IPS-18a (cell line): ENCODE results near the gene GALNTL6.

ENCODE experiments used
- H3K27ac ChIP-seq: one replicate; pipeline ENCODE4 v1.5.1; 2013; ENCODE audit warnings: low read length
- H3K27me3 ChIP-seq: one replicate; pipeline ENCODE4 v1.6.1; 2013; ENCODE audit warnings: mild to moderate bottlenecking, low read length; ENCODE audit not compliant: control insufficient read depth, insufficient read depth
- H3K36me3 ChIP-seq: one replicate; pipeline ENCODE4 v1.6.1; 2013; ENCODE audit warnings: low read depth, low read length; ENCODE audit not compliant: control insufficient read depth
- H3K4me1 ChIP-seq: one replicate; pipeline ENCODE4 v1.6.1; 2013; ENCODE audit warnings: low read depth, low read length; ENCODE audit not compliant: control insufficient read depth
- H3K4me3 ChIP-seq: one replicate; pipeline ENCODE4 v1.5.1; 2013; ENCODE audit warnings: low read length
- H3K9ac ChIP-seq: one replicate; pipeline ENCODE4 v1.6.1; 2013; ENCODE audit warnings: mild to moderate bottlenecking, low read length, moderate library complexity
- H3K9me3 ChIP-seq: one replicate; pipeline ENCODE4 v1.6.1; 2013; ENCODE audit warnings: low read depth, low read length; ENCODE audit not compliant: control insufficient read depth

The GALNTL6 gene

GRCh38 chr4:172982151-172982590, 1169.0 kb downstream of the GALNTL6 start:
- no peaks in the 10 kb centered on the region for H3K27me3 ChIP-seq
- peaks cover 22% of the 10 kb centered on the region for H3K4me1 ChIP-seq
- no peak overlapping the region for H3K9ac ChIP-seq
- H3K9me3 ChIP-seq: no peaks in the 10 kb centered on the region
- H3K4me3 ChIP-seq: no peak overlapping the region
- no peak overlapping the region for H3K27ac ChIP-seq
- no peaks in the 10 kb centered on the region for H3K36me3 ChIP-seq

GRCh38 chr4:172983014-172983413, 1169.8 kb downstream of the GALNTL6 start:
- H3K27ac ChIP-seq: no peak overlapping the region
- H3K4me3 ChIP-seq: no peak overlapping the region
- H3K36me3 ChIP-seq: no peaks in the 10 kb centered on the region
- no peak overlapping the region for H3K9ac ChIP-seq
- H3K4me1 ChIP-seq: peaks cover 22% of the 10 kb centered on the region
- no peaks in the 10 kb centered on the region for H3K27me3 ChIP-seq
- H3K9me3 ChIP-seq: no peaks in the 10 kb centered on the region

GRCh38 chr4:172983631-172984030, 1170.4 kb downstream of the GALNTL6 start:
- no peak overlapping the region for H3K4me3 ChIP-seq
- peaks cover 22% of the 10 kb centered on the region for H3K4me1 ChIP-seq
- H3K27ac ChIP-seq: no peak overlapping the region

GRCh38 chr4:172985552-172985951, 1172.3 kb downstream of the GALNTL6 start:
- Histone ChIP-seq H3K36me3 (no peaks in the 10 kb centered on the region), H3K9ac (no peak overlapping the region), H3K4me1 (peaks cover 22% of the 10 kb centered on the region), H3K4me3 (no peak overlapping the region), H3K27me3 (no peaks in the 10 kb centered on the region), H3K27ac (no peak overlapping the region), H3K9me3 (no peaks in the 10 kb centered on the region)

More at GRCh38 chr4:172983631-172984030, 1170.4 kb downstream of the GALNTL6 start:
- Histone ChIP-seq H3K9ac (no peak overlapping the region), H3K9me3 (no peaks in the 10 kb centered on the region), H3K27me3 (no peaks in the 10 kb centered on the region), H3K36me3 (no peaks in the 10 kb centered on the region)

- Histone ChIP-seq H3K27me3 (no peaks in the 10 kb centered on the region), H3K9ac (no peak overlapping the region), H3K4me1 (peaks cover 22% of the 10 kb centered on the region), H3K27ac (no peak overlapping the region), H3K4me3 (no peak overlapping the region), H3K36me3 (no peaks in the 10 kb centered on the region), H3K9me3 (no peaks in the 10 kb centered on the region)
Observed at GRCh38 chr4:172986114-172986513, 1172.9 kb downstream of the GALNTL6 start.

GRCh38 chr4:172989984-172990820, 1177.0 kb downstream of the GALNTL6 start:
- no peak overlapping the region for H3K27ac ChIP-seq
- H3K9me3 ChIP-seq: no peaks in the 10 kb centered on the region

GRCh38 chr4:172992648-172993378, 1179.6 kb downstream of the GALNTL6 start:
- H3K9me3 ChIP-seq: no peaks in the 10 kb centered on the region
- H3K4me3 ChIP-seq: no peak overlapping the region
- no peak overlapping the region for H3K9ac ChIP-seq
- no peak overlapping the region for H3K27ac ChIP-seq
- no peaks in the 10 kb centered on the region for H3K27me3 ChIP-seq
- no peaks in the 10 kb centered on the region for H3K36me3 ChIP-seq
- no peaks in the 10 kb centered on the region for H3K4me1 ChIP-seq

More at GRCh38 chr4:172989984-172990820, 1177.0 kb downstream of the GALNTL6 start:
- Histone ChIP-seq H3K4me1 (peaks cover 14% of the 10 kb centered on the region), H3K9ac (no peak overlapping the region), H3K4me3 (no peak overlapping the region), H3K36me3 (no peaks in the 10 kb centered on the region), H3K27me3 (no peaks in the 10 kb centered on the region)

- Histone ChIP-seq H3K36me3 (no peaks in the 10 kb centered on the region), H3K9me3 (no peaks in the 10 kb centered on the region), H3K4me3 (no peak overlapping the region), H3K27me3 (no peaks in the 10 kb centered on the region), H3K27ac (no peak overlapping the region), H3K4me1 (peaks cover 6% of the 10 kb centered on the region), H3K9ac (no peak overlapping the region)
Observed at GRCh38 chr4:172995161-172995560, 1182.0 kb downstream of the GALNTL6 start.

GRCh38 chr4:172995704-172996103, 1182.5 kb downstream of the GALNTL6 start:
- H3K4me1 ChIP-seq: peaks cover 6% of the 10 kb centered on the region
- H3K27me3 ChIP-seq: no peaks in the 10 kb centered on the region
- H3K27ac ChIP-seq: no peak overlapping the region
- no peaks in the 10 kb centered on the region for H3K9me3 ChIP-seq
- no peaks in the 10 kb centered on the region for H3K36me3 ChIP-seq
- no peak overlapping the region for H3K9ac ChIP-seq
- H3K4me3 ChIP-seq: no peak overlapping the region

- Histone ChIP-seq H3K9me3 (no peaks in the 10 kb centered on the region), H3K9ac (no peak overlapping the region), H3K27me3 (no peaks in the 10 kb centered on the region), H3K27ac (no peak overlapping the region), H3K4me3 (no peak overlapping the region), H3K36me3 (no peaks in the 10 kb centered on the region), H3K4me1 (peaks cover 6% of the 10 kb centered on the region)
Observed at GRCh38 chr4:172996571-172997216, 1183.5 kb downstream of the GALNTL6 start.

GRCh38 chr4:172997217-172997609, 1184.0 kb downstream of the GALNTL6 start:
- no peaks in the 10 kb centered on the region for H3K27me3 ChIP-seq
- peaks cover 6% of the 10 kb centered on the region for H3K4me1 ChIP-seq
- H3K9me3 ChIP-seq: no peaks in the 10 kb centered on the region
- no peak overlapping the region for H3K9ac ChIP-seq
- H3K4me3 ChIP-seq: no peak overlapping the region
- no peak overlapping the region for H3K27ac ChIP-seq
- no peaks in the 10 kb centered on the region for H3K36me3 ChIP-seq
